NCI-H524 (cell line): ENCODE data around the gene ASTN1.

ENCODE experiments used
- DNase-seq, 2 experiments: peaks; one replicate each; lab custom pipeline; 2025; lab: John Stamatoyannopoulos, UW

ASTN1 gene

GRCh38 chr1:177035586-177035985, 128.9 kb downstream of the ASTN1 start:
- no peak for DNase-seq

- DNase-seq, result no peak
Observed at GRCh38 chr1:177033628-177034027, 130.9 kb downstream of the ASTN1 start.

GRCh38 chr1:177032434-177032833, 132.1 kb downstream of the ASTN1 start:
- no peak for DNase-seq

- no peak for DNase-seq
Observed at GRCh38 chr1:177024623-177025022, 139.9 kb downstream of the ASTN1 start.

- DNase-seq, result peak in 1 of 2 experiments; percentile 11
Observed at GRCh38 chr1:177023726-177024125, 140.8 kb downstream of the ASTN1 start.

GRCh38 chr1:177023249-177023648, 141.3 kb downstream of the ASTN1 start:
- no peak for DNase-seq

- DNase-seq, result peak; percentile 42 to 78
Observed at GRCh38 chr1:177021687-177022086, 142.8 kb downstream of the ASTN1 start.

- peak; percentile 22 to 78 for DNase-seq
Observed at GRCh38 chr1:177020851-177021589, 143.5 kb downstream of the ASTN1 start.

GRCh38 chr1:177017287-177017852, 147.1 kb downstream of the ASTN1 start:
- peak; percentile 97 to 99 for DNase-seq

GRCh38 chr1:177014325-177014724, 150.2 kb downstream of the ASTN1 start:
- DNase-seq, result no peak

GRCh38 chr1:177012342-177012925, 152.1 kb downstream of the ASTN1 start:
- DNase-seq, result no peak

- no peak for DNase-seq
Observed at GRCh38 chr1:177011508-177011907, 153.0 kb downstream of the ASTN1 start.

- peak; percentile 53 to 78 for DNase-seq
Observed at GRCh38 chr1:177010211-177010825, 154.2 kb downstream of the ASTN1 start.

- DNase-seq, result no peak
Observed at GRCh38 chr1:177008653-177009052, 155.9 kb downstream of the ASTN1 start.

- no peak for DNase-seq
Observed at GRCh38 chr1:177007437-177008161, 156.9 kb downstream of the ASTN1 start.

- no peak for DNase-seq
Observed at GRCh38 chr1:177002891-177003290, 161.6 kb downstream of the ASTN1 start.

GRCh38 chr1:177001556-177001955, 163.0 kb downstream of the ASTN1 start:
- DNase-seq, result no peak

GRCh38 chr1:176998183-176998795, 166.2 kb downstream of the ASTN1 start:
- peak; percentile 89 to 95 for DNase-seq

GRCh38 chr1:176996456-176997090, 167.9 kb downstream of the ASTN1 start:
- DNase-seq, result no peak

GRCh38 chr1:176994931-176995596, 169.4 kb downstream of the ASTN1 start:
- no peak for DNase-seq

GRCh38 chr1:176993587-176993986, 170.9 kb downstream of the ASTN1 start:
- no peak for DNase-seq
